Measurements from ENCODE around the gene KCNK18. TPM values are rescaled to one million over a fixed set of nuclear protein-coding genes. Genes with fewer than 3 reads are reported as not detected.

The KCNK18 gene
- total RNA-seq, 1 experiment from 2014 or later: not detected

GRCh38 chr10:117163061-117163953 lies 34.0 kb upstream of the KCNK18 start:
- H3K27me3 Mint-ChIP-seq (ENCODE audit: unreplicated experiment): peaks cover 46% of the 10 kb centered on the region
- H3K4me3 Mint-ChIP-seq (ENCODE audit: low read depth, unreplicated experiment): no peak overlapping the region
- no TSS peak for BruUV-seq (replicated peaks)
- no peaks in the 10 kb centered on the region for H3K9me3 Mint-ChIP-seq (ENCODE audit: low read depth, unreplicated experiment)
- H3K4me1 Mint-ChIP-seq (ENCODE audit: low read depth, unreplicated experiment): no peaks in the 10 kb centered on the region
- DNase-seq: no peak
- peaks cover 5% of the 10 kb centered on the region for H3K36me3 Mint-ChIP-seq (ENCODE audit: insufficient read depth, unreplicated experiment)
- CTCF ChIA-PET: no interaction called here
- TF ChIP-seq CTCF (IDR thresholded peaks at IDR 0.05; ENCODE audit: unreplicated experiment): no peak
- no peak overlapping the region for H3K27ac Mint-ChIP-seq (ENCODE audit: unreplicated experiment)
- intact Hi-C loops (cut with micrococcal nuclease; ENCODE audit: unreplicated experiment): no loop called here

GRCh38 chr10:117163954-117164548 lies 33.2 kb upstream of the KCNK18 start:
- Mint-ChIP-seq H3K27me3 (ENCODE audit: unreplicated experiment) (peaks cover 47% of the 10 kb centered on the region), H3K4me1 (ENCODE audit: low read depth, unreplicated experiment) (no peaks in the 10 kb centered on the region), H3K36me3 (ENCODE audit: insufficient read depth, unreplicated experiment) (peaks cover 7% of the 10 kb centered on the region), H3K4me3 (ENCODE audit: low read depth, unreplicated experiment) (no peak overlapping the region), H3K9me3 (ENCODE audit: low read depth, unreplicated experiment) (no peaks in the 10 kb centered on the region), H3K27ac (ENCODE audit: unreplicated experiment) (no peak overlapping the region)
- DNase-seq: no peak
- no TSS peak for BruUV-seq (replicated peaks)
- CTCF ChIA-PET: interaction anchor here (1.4 kb wide), 1 partner anchor 355 kb away, joined by 3 read pairs; no protein-coding TSS in a partner anchor
- intact Hi-C loops (cut with micrococcal nuclease; ENCODE audit: unreplicated experiment): no loop called here
- no peak for TF ChIP-seq CTCF (IDR thresholded peaks at IDR 0.05; ENCODE audit: unreplicated experiment)

GRCh38 chr10:117164592-117165537 lies 32.4 kb upstream of the KCNK18 start:
- H3K9me3 Mint-ChIP-seq (ENCODE audit: low read depth, unreplicated experiment): no peaks in the 10 kb centered on the region
- peak overlapping the region; percentile 58 for H3K4me3 Mint-ChIP-seq (ENCODE audit: low read depth, unreplicated experiment)
- no peak overlapping the region for H3K27ac Mint-ChIP-seq (ENCODE audit: unreplicated experiment)
- peaks cover 7% of the 10 kb centered on the region for H3K36me3 Mint-ChIP-seq (ENCODE audit: insufficient read depth, unreplicated experiment)
- no peak for TF ChIP-seq CTCF (IDR thresholded peaks at IDR 0.05; ENCODE audit: unreplicated experiment)
- CTCF ChIA-PET: interaction anchor here (0.6 to 1.5 kb wide), 3 partner anchors 10 to 356 kb away, joined by 3 to 6 read pairs (median 3); no protein-coding TSS in a partner anchor
- no peaks in the 10 kb centered on the region for H3K4me1 Mint-ChIP-seq (ENCODE audit: low read depth, unreplicated experiment)
- H3K27me3 Mint-ChIP-seq (ENCODE audit: unreplicated experiment): peaks cover 47% of the 10 kb centered on the region
- intact Hi-C loops (cut with micrococcal nuclease; ENCODE audit: unreplicated experiment): loop anchor here (5.0 kb wide), 1 partner anchor 278 kb away; no protein-coding TSS in a partner anchor
- no TSS peak for BruUV-seq (replicated peaks)
- DNase-seq: no peak
